ENCODE results near the gene GOLGA5. TPM values are rescaled to one million over a fixed set of nuclear protein-coding genes. Genes with fewer than 3 reads are reported as not detected.
"Not testable (repeated sequence)": the region's sequence is repeated elsewhere in the genome, so short reads cannot be mapped to it uniquely, and the experiment has no call there.

GOLGA5 gene
- total RNA-seq, 1 donor from 2014 or later, result 31.5 TPM

DNA sequence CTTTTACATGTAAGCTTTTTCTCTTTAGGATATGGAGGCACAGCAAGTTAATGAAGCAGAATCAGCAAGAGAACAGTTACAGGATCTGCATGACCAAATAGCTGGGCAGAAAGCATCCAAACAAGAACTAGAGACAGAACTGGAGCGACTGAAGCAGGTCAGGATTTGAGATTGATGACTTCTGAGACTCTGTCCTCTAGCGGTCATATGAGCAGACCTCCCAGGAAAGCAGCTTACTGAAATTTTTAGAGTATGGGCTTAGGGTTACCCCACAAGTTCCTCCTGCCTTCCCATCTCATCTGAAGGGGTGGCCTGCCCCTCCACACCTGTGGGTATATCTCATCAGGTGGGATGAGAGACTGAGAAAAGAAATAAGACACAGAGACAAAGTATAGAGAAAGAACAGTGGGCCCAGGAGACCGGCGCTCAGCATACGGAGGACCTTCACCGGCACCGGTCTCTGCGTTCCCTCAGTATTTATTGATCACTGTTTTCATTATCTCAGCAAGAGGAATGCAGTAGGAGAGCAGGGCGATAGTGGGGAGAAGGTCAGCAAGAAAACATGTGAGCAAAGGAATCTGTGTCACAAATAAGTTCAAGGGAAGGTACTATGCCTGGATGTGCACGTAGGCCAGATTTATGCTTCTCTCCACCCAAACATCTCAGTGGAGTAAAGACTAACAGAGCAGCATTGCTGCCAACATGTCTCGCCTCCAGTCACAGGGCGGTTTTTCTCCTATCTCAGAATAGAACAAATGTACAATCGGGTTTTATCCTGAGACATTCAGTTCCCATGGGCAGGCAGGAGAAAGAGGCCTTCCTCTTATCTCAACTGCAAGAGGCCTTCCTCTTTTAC, 25.8 kb downstream of the GOLGA5 start:
- DNase-seq (ENCODE audit: low spot score), result not testable (repeated sequence)

DNA sequence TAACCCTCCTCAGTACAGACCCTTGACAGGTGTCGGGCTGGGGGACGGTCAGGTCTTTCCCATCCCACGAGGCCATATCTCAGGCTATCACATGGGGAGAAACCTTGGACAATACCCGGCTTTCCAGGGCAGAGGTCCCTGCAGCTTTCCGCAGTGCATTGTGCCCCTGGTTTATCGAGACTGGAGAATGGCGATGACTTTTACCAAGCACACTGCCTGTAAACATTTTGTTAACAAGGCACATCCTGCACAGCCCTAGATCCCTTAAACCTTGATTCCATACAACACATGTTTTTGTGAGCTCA, 26.4 kb downstream of the GOLGA5 start:
- DNase-seq (ENCODE audit: low spot score), result not testable (repeated sequence)

DNA sequence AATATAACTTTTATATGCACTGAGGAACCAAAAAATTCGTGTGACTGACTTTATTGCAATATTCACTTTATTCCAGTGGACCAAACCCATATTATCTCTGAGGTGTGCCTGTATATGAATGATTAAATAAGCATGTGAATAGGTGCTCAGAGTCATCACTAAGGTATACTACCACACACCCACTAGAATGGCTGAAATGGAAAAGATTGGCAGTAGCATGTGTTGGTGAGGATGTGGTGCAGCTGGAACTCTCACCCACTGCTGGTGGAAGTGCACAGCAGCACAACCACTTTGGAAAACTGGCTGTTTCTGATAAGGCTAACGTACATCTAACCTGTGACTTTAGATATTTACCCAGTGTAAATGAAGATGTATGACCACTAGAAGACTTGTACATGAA, 36.8 kb downstream of the GOLGA5 start:
- no peak for DNase-seq (ENCODE audit: low spot score)

DNA sequence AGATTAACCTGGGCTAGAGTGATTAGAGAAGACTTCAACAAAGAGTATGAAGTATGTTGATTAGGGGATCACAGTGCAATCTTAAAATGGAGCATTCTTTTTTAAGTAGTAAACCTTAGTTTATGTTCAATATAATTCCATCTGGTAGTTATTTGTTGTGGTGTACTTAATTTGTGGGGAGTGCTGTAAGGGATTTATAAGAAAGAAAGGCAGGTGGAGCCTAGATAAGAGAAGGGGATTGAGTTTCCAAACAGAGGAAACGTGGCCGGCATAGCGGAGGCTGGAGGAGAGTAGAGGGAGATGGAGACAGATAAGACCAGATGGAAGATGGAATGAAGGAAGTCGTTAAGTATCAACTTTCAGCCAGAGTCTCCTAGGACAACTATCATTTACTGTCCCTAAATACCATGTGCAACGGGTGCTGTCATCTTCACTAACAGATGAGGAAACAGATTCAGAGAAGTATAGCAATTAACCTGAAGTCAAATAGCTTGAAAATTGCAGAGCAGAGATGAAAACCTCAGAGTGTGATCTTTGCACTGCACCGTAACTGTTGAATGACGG, 38.1 kb downstream of the GOLGA5 start:
- no peak for DNase-seq (ENCODE audit: low spot score)

DNA sequence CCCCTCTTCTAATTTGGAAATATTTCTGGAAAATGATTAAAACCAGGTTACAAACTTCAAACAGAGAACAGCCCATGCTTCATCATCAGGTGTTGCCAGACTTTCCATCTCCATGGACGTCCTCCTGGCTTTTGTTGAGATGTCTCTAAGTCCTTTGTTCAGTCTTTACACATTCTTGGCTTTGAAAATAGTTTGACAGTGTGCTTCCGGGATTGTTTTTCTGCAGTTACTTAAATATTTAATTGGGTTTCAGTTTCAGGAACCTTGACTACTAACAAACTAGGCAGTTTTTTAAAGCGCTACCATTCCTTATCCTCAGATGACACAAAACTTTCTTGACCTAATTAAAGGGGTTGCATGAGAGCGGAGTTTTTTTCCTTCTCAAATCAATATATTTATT, 47.8 kb downstream of the GOLGA5 start:
- no peak for DNase-seq (ENCODE audit: low spot score)

GRCh38 chr14:92844204-92844603, 50.1 kb downstream of the GOLGA5 start:
- no peak for DNase-seq (ENCODE audit: low spot score)

DNA sequence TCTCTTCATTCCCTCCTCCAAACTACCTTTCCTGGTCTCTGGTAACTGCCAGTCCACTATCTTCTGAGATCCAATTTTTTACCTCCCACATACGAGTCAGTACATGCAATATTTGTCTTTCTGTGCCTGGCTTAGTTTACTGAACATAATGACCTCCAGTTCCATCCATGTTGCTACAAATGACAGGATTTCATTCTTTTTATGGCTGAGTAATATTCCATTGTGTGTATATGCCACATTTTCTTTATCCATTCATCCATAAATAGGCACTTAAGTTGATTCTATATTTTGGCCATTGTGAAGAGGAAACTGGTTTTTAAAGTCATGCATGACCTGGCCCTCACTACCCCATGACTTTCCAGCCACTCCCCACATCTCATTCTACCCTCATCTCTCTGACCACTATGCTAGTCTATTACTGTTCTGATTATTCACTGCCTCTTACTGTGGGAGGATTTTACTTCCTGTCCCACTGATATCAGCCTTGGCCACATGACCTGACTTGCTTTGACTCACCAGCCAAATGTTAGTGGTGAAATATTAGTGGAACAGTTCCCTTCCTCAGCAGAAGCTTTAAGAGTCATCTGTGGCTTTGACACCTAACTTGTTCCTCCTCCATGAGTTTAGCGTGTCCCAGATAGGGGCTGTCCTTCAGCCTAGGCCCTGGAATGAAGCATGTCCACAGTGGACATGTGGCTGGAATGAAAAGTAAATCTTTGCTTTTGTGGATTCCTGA, 52.2 kb downstream of the GOLGA5 start:
- no peak for DNase-seq (ENCODE audit: low spot score)

DNA sequence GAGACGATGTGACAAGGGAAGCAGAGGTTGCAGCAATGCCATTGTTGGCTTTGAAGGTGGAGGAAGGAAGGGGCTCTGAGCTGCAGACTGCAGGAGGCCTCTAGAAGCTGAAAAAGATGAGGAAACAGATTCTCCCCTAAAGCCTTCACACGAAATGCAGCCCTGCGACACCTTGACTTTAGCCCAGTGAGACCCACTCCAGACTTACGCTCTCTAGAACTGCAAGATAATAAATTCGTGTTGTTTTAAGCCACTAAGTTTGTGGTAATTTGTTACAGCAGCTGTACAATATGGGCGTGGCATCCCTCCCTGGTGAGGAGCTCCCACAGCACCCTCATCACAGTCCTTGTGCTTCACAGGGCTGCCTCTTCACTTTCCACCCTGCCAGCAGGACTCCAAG, 53.2 kb downstream of the GOLGA5 start:
- no peak for DNase-seq (ENCODE audit: low spot score)

GRCh38 chr14:92847749-92848148, 53.6 kb downstream of the GOLGA5 start:
- no peak for DNase-seq (ENCODE audit: low spot score)

- DNase-seq (ENCODE audit: low spot score), result no peak
Observed at GRCh38 chr14:92848887-92849286, 54.8 kb downstream of the GOLGA5 start.

GRCh38 chr14:92850492-92850891, 56.4 kb downstream of the GOLGA5 start:
- DNase-seq (ENCODE audit: low spot score), result no peak

DNA sequence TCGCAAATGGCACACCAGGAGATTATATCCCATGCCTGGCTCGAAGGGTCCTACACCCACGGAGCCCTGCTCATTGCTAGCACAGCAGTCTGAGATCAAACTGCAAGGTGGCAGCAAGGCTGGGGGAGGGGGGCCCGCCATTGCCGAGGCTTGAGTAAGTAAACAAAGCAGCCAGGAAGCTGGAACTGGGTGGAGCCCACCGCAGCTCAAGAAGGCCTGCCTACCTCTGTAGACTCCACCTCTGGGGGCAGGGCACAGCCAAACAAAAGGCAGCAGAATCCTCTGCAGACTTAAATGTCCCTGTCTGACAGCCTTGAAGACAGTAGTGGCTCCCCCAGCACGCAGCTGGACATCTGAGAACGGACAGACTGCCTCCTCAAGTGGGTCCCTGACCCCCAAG, 59.0 kb downstream of the GOLGA5 start:
- not testable (repeated sequence) for DNase-seq (ENCODE audit: low spot score)

- DNase-seq (ENCODE audit: low spot score), result no peak
Observed at GRCh38 chr14:92860049-92860840, 66.1 kb downstream of the GOLGA5 start.

DNA sequence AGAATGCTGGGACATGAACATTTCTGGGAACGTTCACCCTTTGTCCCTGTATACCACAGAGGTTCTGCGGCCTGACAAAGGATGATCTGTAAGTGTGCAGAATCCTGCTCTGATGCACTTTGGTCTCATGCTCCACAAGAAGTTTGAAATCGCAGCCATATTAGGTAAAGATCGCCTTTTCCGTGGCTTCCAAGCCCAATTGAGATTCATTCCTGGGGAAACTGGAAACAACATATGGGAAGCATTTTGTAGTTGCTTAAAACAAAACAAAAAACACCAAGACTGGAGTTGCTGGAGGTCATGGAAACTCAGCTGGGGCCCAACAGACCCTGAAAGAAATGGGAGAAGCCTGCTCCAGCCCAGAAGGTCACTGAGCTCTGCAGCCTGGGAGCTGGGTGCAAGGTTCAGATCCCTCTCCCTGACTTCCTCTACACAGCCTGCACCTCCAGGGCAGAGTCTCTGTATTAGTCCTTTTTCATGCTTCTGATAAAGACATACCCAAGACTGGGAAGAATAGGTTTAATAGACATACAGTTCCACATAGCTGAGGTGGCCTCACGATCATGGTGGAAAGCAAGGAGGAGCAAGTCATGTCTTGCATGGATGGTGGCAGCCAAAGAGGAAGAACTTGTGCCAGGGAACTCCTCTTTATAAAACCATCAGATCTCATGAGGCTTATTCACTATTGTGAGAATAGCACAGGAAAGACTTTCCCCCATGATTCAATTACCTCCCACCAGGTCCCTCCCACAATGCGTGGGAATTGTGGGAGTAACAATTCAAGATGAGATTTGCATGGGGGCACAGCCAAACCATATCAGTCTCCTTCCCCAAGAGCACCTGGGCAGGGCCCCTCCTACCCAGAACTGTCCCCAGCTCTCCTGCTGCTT, 68.0 kb downstream of the GOLGA5 start:
- DNase-seq (ENCODE audit: low spot score), result no peak

- DNase-seq (ENCODE audit: low spot score), result no peak
Observed at GRCh38 chr14:92863286-92864080, 69.4 kb downstream of the GOLGA5 start.

- DNase-seq (ENCODE audit: low spot score), result no peak
Observed at GRCh38 chr14:92865674-92866073, 71.6 kb downstream of the GOLGA5 start.

- DNase-seq (ENCODE audit: low spot score), result no peak
Observed at GRCh38 chr14:92866181-92866752, 72.2 kb downstream of the GOLGA5 start.

DNA sequence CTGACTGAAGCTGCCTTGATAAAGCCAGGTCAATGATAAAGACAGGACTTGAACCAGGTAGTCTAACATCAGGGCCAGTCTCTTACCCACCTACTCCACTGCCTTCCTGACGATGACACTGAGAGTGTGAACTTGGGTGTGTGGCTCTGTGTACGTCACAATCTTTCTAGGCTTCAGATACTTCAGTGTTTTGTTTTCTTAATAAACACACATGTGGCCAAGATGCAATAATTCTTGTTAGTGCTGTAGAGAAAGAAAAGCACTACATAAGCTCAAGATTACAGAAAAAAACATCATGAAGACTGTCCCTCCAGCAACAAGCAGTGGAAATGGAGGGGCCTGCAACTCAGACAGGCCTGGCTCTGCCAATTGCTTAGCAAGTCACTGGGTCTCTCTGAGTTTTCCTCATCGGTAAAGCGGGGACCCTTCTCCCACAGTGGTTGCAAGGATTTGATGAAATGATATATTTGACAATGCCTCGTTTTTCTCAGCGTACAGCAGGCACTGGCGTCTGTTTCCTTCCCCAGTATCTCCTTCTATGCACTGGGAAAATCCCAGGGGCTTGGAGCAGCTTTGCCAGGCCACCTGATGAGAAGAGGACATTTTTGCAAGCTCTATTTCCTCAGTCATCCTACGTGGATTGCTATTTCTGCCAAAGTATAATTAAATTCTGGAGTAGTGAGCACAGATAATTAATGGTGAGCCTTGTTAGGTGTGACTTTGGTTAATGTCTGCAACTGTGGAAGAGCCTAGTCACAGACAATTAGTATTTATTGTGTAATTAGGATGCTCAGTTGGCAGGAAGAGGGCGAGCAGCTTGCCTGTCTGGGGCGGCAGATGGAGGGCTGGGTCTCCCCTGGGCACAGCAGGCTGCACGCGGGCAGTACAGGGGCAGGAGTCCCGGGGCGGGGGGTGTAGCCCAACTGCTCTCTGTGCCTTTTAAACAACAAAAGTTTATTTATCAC, 73.1 kb downstream of the GOLGA5 start:
- no peak for DNase-seq (ENCODE audit: low spot score)
